IMR-90 (cell line): Measurements from ENCODE around the gene EXOSC9. TPM values are rescaled to one million over a fixed set of nuclear protein-coding genes. Genes with fewer than 3 reads are reported as not detected.
A peak's percentile ranks its signal among the peaks of the same experiment; 100 is the strongest.

Experiments
- ATAC-seq: fragments of 200-7000 bp; cut with Tn5 transposase; 2 replicates; pipeline ENCODE4 v1.9.1; 2020; ENCODE audit warnings: low read depth, mild to moderate bottlenecking, moderate library complexity
- BruUV-seq: library from RNA; stranded (reverse); fragments of 400-500 nt; replicated peaks from 2 replicates; lab custom pipeline; 2021; lab: Mats Ljungman, UMichigan
- CTCF ChIA-PET: fragments of 300-600 bp; formaldehyde crosslinking; extraction: SDS; loops from one replicate; lab custom pipeline; 2021; ENCODE audit warnings: antibody characterized with exemption; lab: Yijun Ruan, JAX
- POLR2A ChIA-PET: fragments of 300-600 bp; sonication (Branson Sonifier 250); formaldehyde crosslinking; loops from one replicate; lab custom pipeline; 2022; ENCODE audit warnings: antibody characterized with exemption; ENCODE audit not compliant: unreplicated experiment; lab: Charles Lee
- DNase-seq: peaks from one replicate; pipeline ENCODE4 v3.0.0; 2013
- H2AFZ ChIP-seq: replicated peaks from 2 replicates; pipeline ENCODE3; 2013; ENCODE audit warnings: low read length, mild to moderate bottlenecking; ENCODE audit not compliant: poor library complexity
- H2AK5ac ChIP-seq: 2 replicates; pipeline ENCODE4 v1.6.1; 2013; ENCODE audit warnings: low read depth, low read length, inconsistent platforms
- H2AK9ac ChIP-seq: replicated peaks from 2 replicates; pipeline ENCODE3; 2013; ENCODE audit warnings: mild to moderate bottlenecking, low read depth, low read length, moderate library complexity; ENCODE audit not compliant: poor library complexity
- H2BK120ac ChIP-seq: 2 replicates; pipeline ENCODE4 v1.6.1; 2013; ENCODE audit warnings: low read depth, low read length, inconsistent platforms
- H2BK15ac ChIP-seq: 3 replicates; pipeline ENCODE4 v1.6.1; 2013; ENCODE audit warnings: low read depth, low read length, inconsistent platforms
- H2BK20ac ChIP-seq: 2 replicates; pipeline ENCODE4 v1.6.1; 2013; ENCODE audit warnings: low read depth, mild to moderate bottlenecking, inconsistent platforms, low read length, moderate library complexity
- H2BK5ac ChIP-seq: 2 replicates; pipeline ENCODE4 v1.6.1; 2013; ENCODE audit warnings: mild to moderate bottlenecking, low read depth, low read length, inconsistent platforms; ENCODE audit not compliant: poor library complexity, severe bottlenecking
- H3K14ac ChIP-seq: replicated peaks from 2 replicates; pipeline ENCODE4 v1.6.1; 2013; ENCODE audit warnings: low read depth, low read length, inconsistent platforms
- H3K18ac ChIP-seq: 2 replicates; pipeline ENCODE4 v1.6.1; 2013; ENCODE audit warnings: low read depth, low read length, control low read depth
- H3K23ac ChIP-seq: 2 replicates; pipeline ENCODE4 v1.6.1; 2013; ENCODE audit warnings: low read depth, low read length, inconsistent platforms
- H3K27ac ChIP-seq: 2 replicates; pipeline ENCODE4 v1.5.1; 2013; ENCODE audit warnings: mild to moderate bottlenecking, control low read depth, low read length; ENCODE audit not compliant: insufficient read depth
- H3K27me3 ChIP-seq: 2 replicates; pipeline ENCODE4 v1.6.1; 2013; ENCODE audit warnings: low read length; ENCODE audit not compliant: control insufficient read depth, insufficient read depth
- H3K36me3 ChIP-seq: 2 replicates; pipeline ENCODE4 v1.6.1; 2013; ENCODE audit warnings: low read length, mixed read lengths; ENCODE audit not compliant: control insufficient read depth, insufficient read depth
- H3K4ac ChIP-seq: 2 replicates; pipeline ENCODE4 v1.6.1; 2013; ENCODE audit warnings: low read depth, low read length, inconsistent platforms
- H3K4me1 ChIP-seq: 2 replicates; pipeline ENCODE4 v1.6.1; 2013; ENCODE audit warnings: low read length, mixed read lengths; ENCODE audit not compliant: control insufficient read depth, insufficient read depth
- H3K4me2 ChIP-seq: 2 replicates; pipeline ENCODE4 v1.6.1; 2013; ENCODE audit warnings: low read depth, mild to moderate bottlenecking, control low read depth, low read length, moderate library complexity
- H3K4me3 ChIP-seq: 2 replicates; pipeline ENCODE4 v1.5.1; 2013; ENCODE audit warnings: low read depth, mild to moderate bottlenecking, control low read depth, low read length, moderate library complexity; ENCODE audit not compliant: insufficient read depth
- H3K56ac ChIP-seq: 2 replicates; pipeline ENCODE4 v1.6.1; 2013; ENCODE audit warnings: low read length, inconsistent platforms; ENCODE audit not compliant: insufficient read depth; ENCODE audit errors: extremely low read depth
- H3K79me1 ChIP-seq, 2 experiments: 2 replicates each; pipeline ENCODE4 v1.6.1; 2013; ENCODE audit warnings: low read length in 2 of 2, inconsistent platforms in 1 of 2, low read depth in 1 of 2
- H3K9ac ChIP-seq: 2 replicates; pipeline ENCODE4 v1.6.1; 2013; ENCODE audit warnings: low read depth, low read length, control low read depth
- H3K9me1 ChIP-seq: 2 replicates; pipeline ENCODE4 v1.6.1; 2013; ENCODE audit warnings: low read length, inconsistent platforms; ENCODE audit not compliant: insufficient read depth
- H3K9me3 ChIP-seq: 2 replicates; pipeline ENCODE4 v1.6.1; 2013; ENCODE audit warnings: low read length; ENCODE audit not compliant: control insufficient read depth, insufficient read depth
- H4K20me1 ChIP-seq: 2 replicates; pipeline ENCODE4 v1.6.1; 2013; ENCODE audit warnings: low read length, inconsistent platforms; ENCODE audit not compliant: insufficient read depth
- H4K5ac ChIP-seq: 2 replicates; pipeline ENCODE4 v1.6.1; 2013; ENCODE audit warnings: mild to moderate bottlenecking, low read depth, low read length, control low read depth
- H4K8ac ChIP-seq, 2 experiments: 2 replicates each; pipeline ENCODE4 v1.6.1; 2013; ENCODE audit warnings: low read depth in 2 of 2, low read length in 2 of 2, control low read depth in 1 of 2, inconsistent platforms in 1 of 2
- H4K91ac ChIP-seq: 2 replicates; pipeline ENCODE4 v1.6.1; 2013; ENCODE audit warnings: low read depth, low read length, inconsistent platforms; ENCODE audit not compliant: insufficient read depth
- BHLHE40 ChIP-seq: fragments of 150-350 bp; IDR thresholded peaks from 2 replicates; pipeline ENCODE4 v1.6.1; 2016; ENCODE audit warnings: mild to moderate bottlenecking, low read depth, low read length
- CEBPB ChIP-seq: IDR thresholded peaks from 2 replicates; pipeline ENCODE4 v1.6.1; 2012; ENCODE audit warnings: low read depth, low read length, improper control_type of control experiment
- CHD1 ChIP-seq: IDR thresholded peaks from 2 replicates; pipeline ENCODE4 v1.6.1; 2012; ENCODE audit warnings: low read depth, low read length, improper control_type of control experiment
- FOS ChIP-seq: fragments of 150-350 bp; IDR thresholded peaks from 2 replicates; pipeline ENCODE4 v1.6.1; 2016; ENCODE audit warnings: low read depth, low read length
- MAFK ChIP-seq: IDR thresholded peaks from 2 replicates; pipeline ENCODE4 v1.6.1; 2012; ENCODE audit warnings: low read depth, low read length, improper control_type of control experiment
- MAZ ChIP-seq: IDR thresholded peaks from 2 replicates; pipeline ENCODE4 v1.6.1; 2012; ENCODE audit warnings: low read depth, mild to moderate bottlenecking, low read length, improper control_type of control experiment, moderate library complexity, borderline replicate concordance
- MXI1 ChIP-seq: IDR thresholded peaks from 2 replicates; pipeline ENCODE4 v1.6.1; 2012; ENCODE audit warnings: low read depth, mild to moderate bottlenecking, low read length, moderate library complexity, borderline replicate concordance
- NFE2L2 ChIP-seq: fragments of 150-350 bp; IDR thresholded peaks from 2 replicates; pipeline ENCODE4 v1.6.1; 2016; ENCODE audit warnings: low read depth, mild to moderate bottlenecking, low read length
- POLR2A ChIP-seq: IDR thresholded peaks from 2 replicates; pipeline ENCODE4 v1.6.1; 2012; ENCODE audit warnings: mild to moderate bottlenecking, low read depth, low read length
- RAD21 ChIP-seq: IDR thresholded peaks from 2 replicates; pipeline ENCODE4 v1.6.1; 2012; ENCODE audit warnings: low read length, improper control_type of control experiment
- RCOR1 ChIP-seq: IDR thresholded peaks from 2 replicates; pipeline ENCODE4 v1.6.1; 2012; ENCODE audit warnings: mild to moderate bottlenecking, low read length, improper control_type of control experiment; ENCODE audit not compliant: insufficient replicate concordance
- RFX5 ChIP-seq: IDR thresholded peaks from 2 replicates; pipeline ENCODE4 v1.8.0; 2012; ENCODE audit warnings: low read depth, mild to moderate bottlenecking, low read length, moderate library complexity
- SMC3 ChIP-seq: fragments of 150-350 bp; IDR thresholded peaks from 2 replicates; pipeline ENCODE4 v1.6.1; 2016; ENCODE audit warnings: low read depth, mild to moderate bottlenecking, antibody characterized with exemption, low read length, moderate library complexity
- WGBS, 2 experiments: methylation state at CpG; one replicate each; pipeline versions ENCODE4 v1.1.5 to v1.1.7; 2013; ENCODE audit warnings: missing lambda C conversion rate in 2 of 2; ENCODE audit not compliant: insufficient read length in 1 of 2; ENCODE audit errors: extremely low coverage in 2 of 2; 5-methylcytosine and 5-hydroxymethylcytosine counted together
- dilution Hi-C: fragments of 300-500 bp; cut with HindIII; formaldehyde crosslinking; loops from one replicate; pipeline ENCODE4 v1.14.3; 2018; ENCODE audit warnings: low sequenced_read_pairs; ENCODE audit not compliant: unreplicated experiment
- in situ Hi-C: fragments of 300-500 bp; cut with MboI; formaldehyde crosslinking; loops from 3 replicates; pipeline ENCODE4 v1.14.3; 2019; ENCODE audit warnings: low sequenced_read_pairs, inconsistent platforms, mixed read lengths
- intact Hi-C: fragments of 100-400 bp; cut with micrococcal nuclease; formaldehyde crosslinking; loops from 2 replicates; pipeline ENCODE4 v1.10.0; 2022
- polyA plus RNA-seq, 3 experiments: library from polyadenylated mRNA; depleted of rRNA; stranded (reverse); fragments of >200 nt; gene quantifications; 2 replicates each; pipeline ENCODE4 v1.2.3, GENCODE V29; 2012; ENCODE audit warnings: low replicate concordance in 1 of 3
- total RNA-seq: library from RNA; depleted of rRNA; stranded (reverse); fragments of >200 nt; gene quantifications from 2 replicates; pipeline ENCODE4 v1.2.3, GENCODE V29; 2012
- TF ChIP-seq, protein P1 (sequence below): fragments of 150-350 bp; IDR thresholded peaks from 2 replicates; pipeline ENCODE4 v1.6.1; 2017; ENCODE audit warnings: mild to moderate bottlenecking, antibody characterized with exemption, low read length, low read depth
- TF ChIP-seq, protein P2 (sequence below): fragments of 150-350 bp; IDR thresholded peaks from 2 replicates; pipeline ENCODE4 v1.6.1; 2016; ENCODE audit warnings: low read depth, mild to moderate bottlenecking, low read length, moderate library complexity, borderline replicate concordance
- TF ChIP-seq, protein P3 (sequence below): conservative IDR thresholded peaks from 2 replicates; pipeline ENCODE4 v1.5.1; 2012; ENCODE audit warnings: mild to moderate bottlenecking, low read depth, low read length, improper control_type of control experiment

Gene EXOSC9
- total and polyA plus RNA-seq, 2 of the 4 experiments (the other 2 are of a cell fraction) = 34.7 to 47.5 TPM

DNA sequence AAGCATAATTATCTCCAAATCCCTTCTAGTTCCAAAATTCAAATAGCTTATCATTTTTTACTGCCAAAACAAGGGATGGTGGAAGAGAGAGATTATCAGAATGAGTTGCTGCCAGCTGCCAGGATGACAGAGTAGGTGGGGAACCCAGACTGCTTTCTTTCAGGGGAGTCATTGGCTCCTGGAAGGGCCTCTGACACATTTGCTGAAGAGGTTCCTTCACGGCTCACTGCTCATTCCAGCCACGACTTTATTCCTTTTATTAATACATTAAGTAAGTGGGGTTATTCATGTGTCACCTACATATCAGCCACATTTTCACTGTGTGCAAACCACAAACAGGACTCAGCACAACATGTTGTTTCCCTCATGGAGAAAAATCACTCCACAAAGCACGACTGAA is 23.5 kb upstream of the EXOSC9 start:
- Histone ChIP-seq H4K91ac (peak overlapping the region; percentile 67), H4K8ac (peak overlapping the region; percentile 17 to 72; a peak in 3 of 4 replicates), H3K27me3 (no peaks in the 10 kb centered on the region), H3K23ac (peak overlapping the region; percentile 62), H2BK20ac (peak overlapping the region; percentile 88), H3K4me3 (no peak overlapping the region), H4K20me1 (no peaks in the 10 kb centered on the region), H2BK15ac (peak overlapping the region; percentile 72; the same call in 2 of the 3 replicates), H3K4me1 (peaks cover 11% of the 10 kb centered on the region), H3K14ac (peak overlapping the region; percentile 82), H2BK120ac (peak overlapping the region; percentile 89), H2AK5ac (peak overlapping the region; percentile 28; the same call in 1 of the 2 replicates), H3K9ac (no peak overlapping the region), H3K4ac (peak overlapping the region; percentile 61; the same call in 1 of the 2 replicates), H3K9me1 (peaks cover 3% of the 10 kb centered on the region), H3K18ac (peak overlapping the region; percentile 86; the same call in 1 of the 2 replicates), H3K56ac (no peak overlapping the region), H4K5ac (peak overlapping the region; percentile 36; the same call in 1 of the 2 replicates), H3K79me1 (no peaks in the 10 kb centered on the region), H3K36me3 (no peaks in the 10 kb centered on the region), H2AK9ac (peak overlapping the region; percentile 16), H3K9me3 (no peaks in the 10 kb centered on the region), H2AFZ (peak overlapping the region; percentile 46), H3K4me2 (no peak overlapping the region), H2BK5ac (peak overlapping the region; percentile 53), H3K27ac (no peak overlapping the region)
- DNase-seq = no peak
- dilution Hi-C loops (no loop called here), intact Hi-C loops (no loop called here), in situ Hi-C loops (no loop called here)
- WGBS, 2 experiments = no CpG with 5 or more reads among the region's 3 CpGs
- ChIA-PET POLR2A (interaction anchor here (0.5 kb wide), 1 partner anchor 13 kb away, joined by 4 read pairs; no protein-coding TSS in a partner anchor), CTCF (no interaction called here)
- TF ChIP-seq MAZ = no peak
- TF ChIP-seq CHD1 = no peak
- TF ChIP-seq MAFK = no peak
- TF ChIP-seq MXI1 = no peak
- no peak for TF ChIP-seq NFE2L2
- TF ChIP-seq, protein P1, sequence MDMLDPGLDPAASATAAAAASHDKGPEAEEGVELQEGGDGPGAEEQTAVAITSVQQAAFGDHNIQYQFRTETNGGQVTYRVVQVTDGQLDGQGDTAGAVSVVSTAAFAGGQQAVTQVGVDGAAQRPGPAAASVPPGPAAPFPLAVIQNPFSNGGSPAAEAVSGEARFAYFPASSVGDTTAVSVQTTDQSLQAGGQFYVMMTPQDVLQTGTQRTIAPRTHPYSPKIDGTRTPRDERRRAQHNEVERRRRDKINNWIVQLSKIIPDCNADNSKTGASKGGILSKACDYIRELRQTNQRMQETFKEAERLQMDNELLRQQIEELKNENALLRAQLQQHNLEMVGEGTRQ = no peak
- TF ChIP-seq RAD21 = no peak
- TF ChIP-seq, protein P2, sequence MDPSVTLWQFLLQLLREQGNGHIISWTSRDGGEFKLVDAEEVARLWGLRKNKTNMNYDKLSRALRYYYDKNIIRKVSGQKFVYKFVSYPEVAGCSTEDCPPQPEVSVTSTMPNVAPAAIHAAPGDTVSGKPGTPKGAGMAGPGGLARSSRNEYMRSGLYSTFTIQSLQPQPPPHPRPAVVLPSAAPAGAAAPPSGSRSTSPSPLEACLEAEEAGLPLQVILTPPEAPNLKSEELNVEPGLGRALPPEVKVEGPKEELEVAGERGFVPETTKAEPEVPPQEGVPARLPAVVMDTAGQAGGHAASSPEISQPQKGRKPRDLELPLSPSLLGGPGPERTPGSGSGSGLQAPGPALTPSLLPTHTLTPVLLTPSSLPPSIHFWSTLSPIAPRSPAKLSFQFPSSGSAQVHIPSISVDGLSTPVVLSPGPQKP = no peak
- TF ChIP-seq SMC3 = no peak
- no peak for TF ChIP-seq RFX5
- no peak for TF ChIP-seq CEBPB
- no peak for TF ChIP-seq BHLHE40
- TF ChIP-seq FOS = no peak
- no peak for TF ChIP-seq POLR2A
- TF ChIP-seq, protein P3, sequence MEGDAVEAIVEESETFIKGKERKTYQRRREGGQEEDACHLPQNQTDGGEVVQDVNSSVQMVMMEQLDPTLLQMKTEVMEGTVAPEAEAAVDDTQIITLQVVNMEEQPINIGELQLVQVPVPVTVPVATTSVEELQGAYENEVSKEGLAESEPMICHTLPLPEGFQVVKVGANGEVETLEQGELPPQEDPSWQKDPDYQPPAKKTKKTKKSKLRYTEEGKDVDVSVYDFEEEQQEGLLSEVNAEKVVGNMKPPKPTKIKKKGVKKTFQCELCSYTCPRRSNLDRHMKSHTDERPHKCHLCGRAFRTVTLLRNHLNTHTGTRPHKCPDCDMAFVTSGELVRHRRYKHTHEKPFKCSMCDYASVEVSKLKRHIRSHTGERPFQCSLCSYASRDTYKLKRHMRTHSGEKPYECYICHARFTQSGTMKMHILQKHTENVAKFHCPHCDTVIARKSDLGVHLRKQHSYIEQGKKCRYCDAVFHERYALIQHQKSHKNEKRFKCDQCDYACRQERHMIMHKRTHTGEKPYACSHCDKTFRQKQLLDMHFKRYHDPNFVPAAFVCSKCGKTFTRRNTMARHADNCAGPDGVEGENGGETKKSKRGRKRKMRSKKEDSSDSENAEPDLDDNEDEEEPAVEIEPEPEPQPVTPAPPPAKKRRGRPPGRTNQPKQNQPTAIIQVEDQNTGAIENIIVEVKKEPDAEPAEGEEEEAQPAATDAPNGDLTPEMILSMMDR = no peak
- TF ChIP-seq RCOR1 = no peak
- BruUV-seq = no TSS peak
- peak; percentile 16; the same call in 1 of the 2 replicates for ATAC-seq
